ENCODE measurements around the gene ROPN1. TPM values are rescaled to one million over a fixed set of nuclear protein-coding genes. Genes with fewer than 3 reads are reported as not detected.

ROPN1 gene
- total RNA-seq, 1 donor from 2014 or later = not detected

GRCh38 chr3:123951522-123952447 lies 40.1 kb downstream of the ROPN1 start:
- peaks cover 30% of the 10 kb centered on the region for H3K36me3 Mint-ChIP-seq (ENCODE audit: low read depth)

GRCh38 chr3:123949641-123950040 lies 42.3 kb downstream of the ROPN1 start:
- Mint-ChIP-seq H3K4me1 (no peaks in the 10 kb centered on the region), H3K4me3 (no peak overlapping the region), H3K36me3 (ENCODE audit: low read depth) (peaks cover 26% of the 10 kb centered on the region), H3K27ac (no peak overlapping the region), H3K9me3 (no peaks in the 10 kb centered on the region), H3K27me3 (no peaks in the 10 kb centered on the region)
- intact Hi-C loops (cut with micrococcal nuclease) = no loop called here
- no peak for DNase-seq

More at GRCh38 chr3:123951522-123952447, 40.1 kb downstream of the ROPN1 start:
- Mint-ChIP-seq H3K9me3 (no peaks in the 10 kb centered on the region), H3K4me1 (no peaks in the 10 kb centered on the region), H3K27ac (no peak overlapping the region), H3K27me3 (no peaks in the 10 kb centered on the region), H3K4me3 (no peak overlapping the region)
- intact Hi-C loops (cut with micrococcal nuclease) = no loop called here
- no peak for DNase-seq

GRCh38 chr3:123948449-123948848 lies 43.5 kb downstream of the ROPN1 start:
- Mint-ChIP-seq H3K4me3 (no peak overlapping the region), H3K36me3 (ENCODE audit: low read depth) (peaks cover 25% of the 10 kb centered on the region), H3K4me1 (no peaks in the 10 kb centered on the region), H3K27ac (no peak overlapping the region), H3K27me3 (no peaks in the 10 kb centered on the region), H3K9me3 (no peaks in the 10 kb centered on the region)
- no peak for DNase-seq
- intact Hi-C loops (cut with micrococcal nuclease) = no loop called here

GRCh38 chr3:123947482-123947881 lies 44.4 kb downstream of the ROPN1 start:
- no peak overlapping the region for H3K27ac Mint-ChIP-seq
- intact Hi-C loops (cut with micrococcal nuclease) = no loop called here
- no peak for DNase-seq
- no peaks in the 10 kb centered on the region for H3K9me3 Mint-ChIP-seq
- H3K4me1 Mint-ChIP-seq = no peaks in the 10 kb centered on the region
- no peaks in the 10 kb centered on the region for H3K27me3 Mint-ChIP-seq
- no peak overlapping the region for H3K4me3 Mint-ChIP-seq
- peaks cover 17% of the 10 kb centered on the region for H3K36me3 Mint-ChIP-seq (ENCODE audit: low read depth)

GRCh38 chr3:123941542-123941941 lies 50.4 kb downstream of the ROPN1 start:
- H3K36me3 Mint-ChIP-seq (ENCODE audit: low read depth) = peaks cover 28% of the 10 kb centered on the region
- no peak overlapping the region for H3K27ac Mint-ChIP-seq
- no peaks in the 10 kb centered on the region for H3K27me3 Mint-ChIP-seq
- H3K4me3 Mint-ChIP-seq = no peak overlapping the region
- H3K4me1 Mint-ChIP-seq = no peaks in the 10 kb centered on the region
- no peak for DNase-seq
- intact Hi-C loops (cut with micrococcal nuclease) = no loop called here
- H3K9me3 Mint-ChIP-seq = no peaks in the 10 kb centered on the region

- Mint-ChIP-seq H3K36me3 (ENCODE audit: low read depth) (peaks cover 28% of the 10 kb centered on the region), H3K27ac (no peak overlapping the region), H3K4me1 (no peaks in the 10 kb centered on the region), H3K27me3 (no peaks in the 10 kb centered on the region), H3K4me3 (no peak overlapping the region), H3K9me3 (no peaks in the 10 kb centered on the region)
- no peak for DNase-seq
- intact Hi-C loops (cut with micrococcal nuclease) = no loop called here
Observed at GRCh38 chr3:123941121-123941520, 50.8 kb downstream of the ROPN1 start.

- intact Hi-C loops (cut with micrococcal nuclease) = no loop called here
Observed at GRCh38 chr3:123939706-123940105, 52.2 kb downstream of the ROPN1 start.

GRCh38 chr3:123936400-123936799 lies 55.5 kb downstream of the ROPN1 start:
- no peak overlapping the region for H3K27ac Mint-ChIP-seq
- H3K36me3 Mint-ChIP-seq (ENCODE audit: low read depth) = peaks cover 33% of the 10 kb centered on the region
- no peaks in the 10 kb centered on the region for H3K4me1 Mint-ChIP-seq
- no peak for DNase-seq
- H3K27me3 Mint-ChIP-seq = no peaks in the 10 kb centered on the region
- intact Hi-C loops (cut with micrococcal nuclease) = no loop called here
- H3K4me3 Mint-ChIP-seq = no peak overlapping the region
- H3K9me3 Mint-ChIP-seq = no peaks in the 10 kb centered on the region

More at GRCh38 chr3:123939706-123940105, 52.2 kb downstream of the ROPN1 start:
- no peaks in the 10 kb centered on the region for H3K4me1 Mint-ChIP-seq
- no peak overlapping the region for H3K27ac Mint-ChIP-seq
- DNase-seq = no peak
- no peaks in the 10 kb centered on the region for H3K27me3 Mint-ChIP-seq
- H3K36me3 Mint-ChIP-seq (ENCODE audit: low read depth) = peaks cover 30% of the 10 kb centered on the region
- no peaks in the 10 kb centered on the region for H3K9me3 Mint-ChIP-seq
- H3K4me3 Mint-ChIP-seq = no peak overlapping the region

- H3K4me1 Mint-ChIP-seq = no peaks in the 10 kb centered on the region
- no peak overlapping the region for H3K4me3 Mint-ChIP-seq
- H3K27me3 Mint-ChIP-seq = no peaks in the 10 kb centered on the region
- H3K36me3 Mint-ChIP-seq (ENCODE audit: low read depth) = peaks cover 31% of the 10 kb centered on the region
- H3K9me3 Mint-ChIP-seq = no peaks in the 10 kb centered on the region
- DNase-seq = no peak
- intact Hi-C loops (cut with micrococcal nuclease) = no loop called here
- H3K27ac Mint-ChIP-seq = no peak overlapping the region
Observed at GRCh38 chr3:123935830-123936229, 56.1 kb downstream of the ROPN1 start.

GRCh38 chr3:123934250-123934649 lies 57.7 kb downstream of the ROPN1 start:
- H3K9me3 Mint-ChIP-seq = no peaks in the 10 kb centered on the region
- H3K27ac Mint-ChIP-seq = no peak overlapping the region

GRCh38 chr3:123930445-123930844 lies 61.5 kb downstream of the ROPN1 start:
- Mint-ChIP-seq H3K36me3 (ENCODE audit: low read depth) (peaks cover 20% of the 10 kb centered on the region), H3K4me1 (no peaks in the 10 kb centered on the region), H3K4me3 (no peak overlapping the region), H3K27me3 (no peaks in the 10 kb centered on the region), H3K9me3 (no peaks in the 10 kb centered on the region), H3K27ac (no peak overlapping the region)
- no peak for DNase-seq
- intact Hi-C loops (cut with micrococcal nuclease) = no loop called here

More at GRCh38 chr3:123934250-123934649, 57.7 kb downstream of the ROPN1 start:
- H3K27me3 Mint-ChIP-seq = no peaks in the 10 kb centered on the region
- DNase-seq = no peak
- peaks cover 28% of the 10 kb centered on the region for H3K36me3 Mint-ChIP-seq (ENCODE audit: low read depth)
- intact Hi-C loops (cut with micrococcal nuclease) = no loop called here
- H3K4me1 Mint-ChIP-seq = no peaks in the 10 kb centered on the region
- H3K4me3 Mint-ChIP-seq = no peak overlapping the region

- H3K27ac Mint-ChIP-seq = no peak overlapping the region
- DNase-seq = peak; percentile 37
- no peak overlapping the region for H3K4me3 Mint-ChIP-seq
- H3K4me1 Mint-ChIP-seq = no peaks in the 10 kb centered on the region
- no peaks in the 10 kb centered on the region for H3K27me3 Mint-ChIP-seq
- intact Hi-C loops (cut with micrococcal nuclease) = no loop called here
- peaks cover 4% of the 10 kb centered on the region for H3K9me3 Mint-ChIP-seq
- H3K36me3 Mint-ChIP-seq (ENCODE audit: low read depth) = peaks cover 27% of the 10 kb centered on the region
Observed at GRCh38 chr3:123929325-123929724, 62.6 kb downstream of the ROPN1 start.

- intact Hi-C loops (cut with micrococcal nuclease) = no loop called here
- peaks cover 35% of the 10 kb centered on the region for H3K36me3 Mint-ChIP-seq (ENCODE audit: low read depth)
- no peaks in the 10 kb centered on the region for H3K27me3 Mint-ChIP-seq
- H3K4me1 Mint-ChIP-seq = no peaks in the 10 kb centered on the region
- no peak for DNase-seq
- H3K9me3 Mint-ChIP-seq = peaks cover 18% of the 10 kb centered on the region
- H3K4me3 Mint-ChIP-seq = no peak overlapping the region
- H3K27ac Mint-ChIP-seq = no peak overlapping the region
Observed at GRCh38 chr3:123926396-123926795, 65.5 kb downstream of the ROPN1 start.

- H3K27me3 Mint-ChIP-seq = no peaks in the 10 kb centered on the region
- intact Hi-C loops (cut with micrococcal nuclease) = no loop called here
- peaks cover 46% of the 10 kb centered on the region for H3K36me3 Mint-ChIP-seq (ENCODE audit: low read depth)
- H3K27ac Mint-ChIP-seq = no peak overlapping the region
- DNase-seq = no peak
- H3K4me1 Mint-ChIP-seq = peaks cover 5% of the 10 kb centered on the region
- no peak overlapping the region for H3K4me3 Mint-ChIP-seq
- H3K9me3 Mint-ChIP-seq = peaks cover 30% of the 10 kb centered on the region
Observed at GRCh38 chr3:123920868-123921267, 71.1 kb downstream of the ROPN1 start.

Measured in activated CD4-positive, alpha-beta T cell treated with anti-CD3 and anti-CD28 coated beads, Interleukin-2, amount 10 ng/mL, durations not matched to agents 24 days and 14 days (primary cell).